RPMI8226 (cell line): Measurements from ENCODE around the gene ASMTL.
"Not testable (repeated sequence)": the region's sequence is repeated elsewhere in the genome, so short reads cannot be mapped to it uniquely, and the experiment has no call there.

Experiments used
- DNase-seq: peaks from one replicate; pipeline ENCODE4 v3.0.0-alpha.2; 2015

The ASMTL gene

GRCh38 chrX:1387141-1387776, 65.5 kb downstream of the ASMTL start:
- DNase-seq: no peak

GRCh38 chrX:1386338-1387127, 66.2 kb downstream of the ASMTL start:
- no peak for DNase-seq

GRCh38 chrX:1385253-1386223, 67.2 kb downstream of the ASMTL start:
- no peak for DNase-seq

- DNase-seq: no peak
Observed at GRCh38 chrX:1384658-1385252, 68.0 kb downstream of the ASMTL start.

GRCh38 chrX:1380672-1381233, 72.0 kb downstream of the ASMTL start:
- no peak for DNase-seq

GRCh38 chrX:1378306-1378759, 74.4 kb downstream of the ASMTL start:
- no peak for DNase-seq

GRCh38 chrX:1368385-1368698, 84.4 kb downstream of the ASMTL start:
- no peak for DNase-seq

- DNase-seq: not testable (repeated sequence)
Observed at GRCh38 chrX:1366363-1366762, 86.3 kb downstream of the ASMTL start.

GRCh38 chrX:1361910-1362309, 90.8 kb downstream of the ASMTL start:
- no peak for DNase-seq

- no peak for DNase-seq
Observed at GRCh38 chrX:1361275-1361674, 91.4 kb downstream of the ASMTL start.

- DNase-seq: no peak
Observed at GRCh38 chrX:1360171-1360570, 92.5 kb downstream of the ASMTL start.

- no peak for DNase-seq
Observed at GRCh38 chrX:1359477-1359873, 93.2 kb downstream of the ASMTL start.

GRCh38 chrX:1358793-1359476, 93.8 kb downstream of the ASMTL start:
- DNase-seq: no peak

- DNase-seq: no peak
Observed at GRCh38 chrX:1357993-1358392, 94.7 kb downstream of the ASMTL start.

- DNase-seq: no peak
Observed at GRCh38 chrX:1355131-1356046, 97.3 kb downstream of the ASMTL start.

- no peak for DNase-seq
Observed at GRCh38 chrX:1354036-1355019, 98.4 kb downstream of the ASMTL start.
